Measurements from ENCODE around the gene DNAJB2. TPM values are rescaled to one million over a fixed set of nuclear protein-coding genes. Genes with fewer than 3 reads are reported as not detected.

The DNAJB2 gene
- total RNA-seq, 4 donors from 2014 or later: 34.7 to 69.4 (median 58.3) TPM

GRCh38 chr2:219325657-219326315 is 46.6 kb downstream of the DNAJB2 start:
- DNase-seq: no peak
- H3K9me3 ChIP-seq: no peaks in the 10 kb centered on the region
- no peak overlapping the region for H3K4me3 ChIP-seq
- TF ChIP-seq POLR2A (IDR thresholded peaks at IDR 0.05) (no peak), CTCF (IDR thresholded peaks at IDR 0.05) (no peak)
- no peaks in the 10 kb centered on the region for H3K4me1 ChIP-seq
- no peak overlapping the region for H3K27ac ChIP-seq
- no peaks in the 10 kb centered on the region for H3K36me3 ChIP-seq
- no peaks in the 10 kb centered on the region for H3K27me3 ChIP-seq

GRCh38 chr2:219327719-219328118 is 48.6 kb downstream of the DNAJB2 start:
- H3K4me3 ChIP-seq: no peak overlapping the region
- no peaks in the 10 kb centered on the region for H3K36me3 ChIP-seq
- H3K27me3 ChIP-seq: peaks cover 0 to 5% of the 10 kb centered on the region in 2 donors
- DNase-seq: no peak
- H3K27ac ChIP-seq: no peak overlapping the region
- TF ChIP-seq CTCF (IDR thresholded peaks at IDR 0.05): no peak
- TF ChIP-seq POLR2A (IDR thresholded peaks at IDR 0.05): no peak
- H3K9me3 ChIP-seq: no peaks in the 10 kb centered on the region
- H3K4me1 ChIP-seq: no peaks in the 10 kb centered on the region

- peaks cover 0 to 5% of the 10 kb centered on the region in 2 donors for H3K27me3 ChIP-seq
- no peak for DNase-seq
- no peaks in the 10 kb centered on the region for H3K4me1 ChIP-seq
- peaks cover 0 to 8% (median 0%) of the 10 kb centered on the region in 4 donors for H3K9me3 ChIP-seq
- no peak for TF ChIP-seq CTCF (IDR thresholded peaks at IDR 0.05)
- no peak for TF ChIP-seq POLR2A (IDR thresholded peaks at IDR 0.05)
- H3K27ac ChIP-seq: no peak overlapping the region
- H3K36me3 ChIP-seq: no peaks in the 10 kb centered on the region
- no peak overlapping the region for H3K4me3 ChIP-seq
Measured at GRCh38 chr2:219331560-219332213, 52.5 kb downstream of the DNAJB2 start.

- H3K4me1 ChIP-seq: no peaks in the 10 kb centered on the region
- H3K4me3 ChIP-seq: no peak within 1 kb of the TSS
- no peaks in the 10 kb centered on the region for H3K36me3 ChIP-seq
- no peak for DNase-seq
- H3K27ac ChIP-seq: no peak within 1 kb of the TSS
- TF ChIP-seq CTCF (IDR thresholded peaks at IDR 0.05): no peak
- no peak for TF ChIP-seq POLR2A (IDR thresholded peaks at IDR 0.05)
- peaks cover 0 to 8% (median 0%) of the 10 kb centered on the region in 4 donors for H3K9me3 ChIP-seq
- peaks cover 0 to 5% of the 10 kb centered on the region in 2 donors for H3K27me3 ChIP-seq
Measured at GRCh38 chr2:219332542-219332941, 53.4 kb downstream of the DNAJB2 start, which contains the start of gene RESP18. Gene RESP18, minus strand, starts transcription at chr2:219332744.

GRCh38 chr2:219334076-219334475 is 54.9 kb downstream of the DNAJB2 start:
- H3K27me3 ChIP-seq: peaks cover 0 to 5% of the 10 kb centered on the region in 2 donors
- peaks cover 0 to 8% (median 0%) of the 10 kb centered on the region in 4 donors for H3K9me3 ChIP-seq
- H3K4me1 ChIP-seq: no peaks in the 10 kb centered on the region
- DNase-seq: no peak
- TF ChIP-seq POLR2A (IDR thresholded peaks at IDR 0.05) (no peak), CTCF (IDR thresholded peaks at IDR 0.05) (no peak)
- H3K4me3 ChIP-seq: no peak overlapping the region
- H3K27ac ChIP-seq: no peak overlapping the region
- H3K36me3 ChIP-seq: no peaks in the 10 kb centered on the region
